LNCaP clone FGC (cell line): ENCODE results near the gene STIL.

Experiments used
- DNase-seq: peaks from one replicate; pipeline ENCODE4 v3.0.0-alpha.2; 2011; ENCODE audit warnings: low read depth
- H3K4me3 ChIP-seq: 2 replicates; pipeline ENCODE4 v1.5.1; 2011; ENCODE audit warnings: mild to moderate bottlenecking, low read depth, low read length, control low read depth
- CTCF ChIP-seq: IDR thresholded peaks from 2 replicates; pipeline ENCODE4 v1.5.1; 2012; ENCODE audit warnings: mild to moderate bottlenecking; ENCODE audit not compliant: control insufficient read depth, insufficient read depth; ENCODE audit errors: extremely low read depth

The STIL gene

GRCh38 chr1:47216278-47217059, 97.5 kb downstream of the STIL start:
- H3K4me3 ChIP-seq = no peak overlapping the region
- no peak for DNase-seq
- no peak for TF ChIP-seq CTCF

- no peak for TF ChIP-seq CTCF
- no peak for DNase-seq
- H3K4me3 ChIP-seq = no peak overlapping the region
Observed at GRCh38 chr1:47215713-47216112, 98.2 kb downstream of the STIL start.

GRCh38 chr1:47214549-47214948, 99.4 kb downstream of the STIL start:
- no peak for DNase-seq
- TF ChIP-seq CTCF = no peak
- H3K4me3 ChIP-seq = no peak overlapping the region

GRCh38 chr1:47213230-47213963, 100.5 kb downstream of the STIL start:
- DNase-seq = no peak
- H3K4me3 ChIP-seq = no peak overlapping the region
- TF ChIP-seq CTCF = no peak

GRCh38 chr1:47212636-47213229, 101.2 kb downstream of the STIL start:
- TF ChIP-seq CTCF = no peak
- no peak overlapping the region for H3K4me3 ChIP-seq
- no peak for DNase-seq

GRCh38 chr1:47211796-47212269, 102.1 kb downstream of the STIL start:
- no peak for DNase-seq
- H3K4me3 ChIP-seq = no peak overlapping the region
- no peak for TF ChIP-seq CTCF
